Measurements from ENCODE around the gene NALCN.

- TF ChIP-seq EZH2 (IDR thresholded peaks at IDR 0.05; ENCODE audit: borderline replicate concordance, low read length), result no peak
- TF ChIP-seq CTCF (conservative IDR thresholded peaks at IDR 0.05 in 1 of 2, IDR thresholded peaks at IDR 0.05 in 1 of 2; ENCODE audit: extremely low read depth in 1 of 2, insufficient read depth in 1 of 2, low read depth in 1 of 2, low read length in 2 of 2), result no peak
Measured at GRCh38 chr13:101454767-101455166, 38.5 kb upstream of the NALCN start.

Measured in mammary epithelial cell (primary cell).